Duodenal mucosa (tissue), 2 donors: ENCODE measurements around the gene CLDN5.

Experiments
- H3K27ac ChIP-seq: one replicate; pipeline ENCODE4 v1.7.0; 2013; ENCODE audit warnings: low read depth, low read length
- H3K27me3 ChIP-seq, 2 donors: one replicate each; pipeline ENCODE4 v1.7.0; 2013; ENCODE audit warnings: low read length in 2 of 2, control low read depth in 1 of 2; ENCODE audit not compliant: insufficient read depth in 2 of 2, control insufficient read depth in 1 of 2
- H3K36me3 ChIP-seq, 2 donors: one replicate each; pipeline ENCODE4 v1.7.0; 2013; ENCODE audit warnings: low read length in 2 of 2, control low read depth in 1 of 2; ENCODE audit not compliant: insufficient read depth in 2 of 2, control insufficient read depth in 1 of 2
- H3K4me1 ChIP-seq, 2 donors: one replicate each; pipeline ENCODE4 v1.7.0; 2013; ENCODE audit warnings: low read length in 2 of 2, control low read depth in 1 of 2; ENCODE audit not compliant: insufficient read depth in 2 of 2, control insufficient read depth in 1 of 2
- H3K4me3 ChIP-seq, 2 donors: one replicate each; pipeline ENCODE4 v1.7.0; 2013; ENCODE audit warnings: low read length in 2 of 2, low read depth in 1 of 2
- H3K9ac ChIP-seq, 2 donors: one replicate each; pipeline ENCODE4 v1.7.0; 2013; ENCODE audit warnings: low read length in 2 of 2, low read depth in 1 of 2
- H3K9me3 ChIP-seq, 2 donors: one replicate each; pipeline ENCODE4 v1.7.0; 2013; ENCODE audit warnings: low read length in 2 of 2, control low read depth in 1 of 2; ENCODE audit not compliant: control insufficient read depth in 1 of 2

CLDN5 gene

GRCh38 chr22:19524170-19525115, at the start of gene CLDN5:
Gene CLDN5, minus strand, starts transcription at chr22:19524410. Its CDS starts 155 bp downstream, at chr22:19524255.
- H3K9me3 ChIP-seq = no peaks in the 10 kb centered on the region
- H3K27ac ChIP-seq = peak within 1 kb of the TSS; percentile 10
- peaks cover 0 to 16% of the 10 kb centered on the region in 2 donors for H3K4me1 ChIP-seq
- peaks cover 18 to 35% of the 10 kb centered on the region in 2 donors for H3K27me3 ChIP-seq
- H3K9ac ChIP-seq = peak within 1 kb of the TSS in 1 of 2 donors; percentile 18
- peak within 1 kb of the TSS; percentile 43 to 53 for H3K4me3 ChIP-seq
- no peaks in the 10 kb centered on the region for H3K36me3 ChIP-seq

GRCh38 chr22:19571995-19572394, 47.8 kb upstream of the CLDN5 start:
- Histone ChIP-seq H3K4me1 (no peaks in the 10 kb centered on the region), H3K4me3 (no peak overlapping the region), H3K27me3 (no peaks in the 10 kb centered on the region), H3K27ac (no peak overlapping the region), H3K9ac (no peak overlapping the region), H3K36me3 (no peaks in the 10 kb centered on the region), H3K9me3 (no peaks in the 10 kb centered on the region)

- H3K4me1 ChIP-seq = peaks cover 0 to 2% of the 10 kb centered on the region in 2 donors
- H3K4me3 ChIP-seq = no peak overlapping the region
- no peak overlapping the region for H3K27ac ChIP-seq
- H3K36me3 ChIP-seq = no peaks in the 10 kb centered on the region
- no peaks in the 10 kb centered on the region for H3K9me3 ChIP-seq
- no peaks in the 10 kb centered on the region for H3K27me3 ChIP-seq
- no peak overlapping the region for H3K9ac ChIP-seq
Observed at GRCh38 chr22:19571207-19571795, 47.1 kb upstream of the CLDN5 start.

GRCh38 chr22:19569976-19570375, 45.8 kb upstream of the CLDN5 start:
- Histone ChIP-seq H3K36me3 (no peaks in the 10 kb centered on the region), H3K4me1 (peaks cover 0 to 10% of the 10 kb centered on the region in 2 donors), H3K4me3 (no peak overlapping the region)

GRCh38 chr22:19569276-19569640, 45.0 kb upstream of the CLDN5 start:
- no peak overlapping the region for H3K4me3 ChIP-seq
- H3K4me1 ChIP-seq = peaks cover 0 to 10% of the 10 kb centered on the region in 2 donors
- H3K27me3 ChIP-seq = no peaks in the 10 kb centered on the region
- no peak overlapping the region for H3K9ac ChIP-seq
- H3K36me3 ChIP-seq = no peaks in the 10 kb centered on the region
- H3K27ac ChIP-seq = no peak overlapping the region
- no peaks in the 10 kb centered on the region for H3K9me3 ChIP-seq

More at GRCh38 chr22:19569976-19570375, 45.8 kb upstream of the CLDN5 start:
- H3K27me3 ChIP-seq = no peaks in the 10 kb centered on the region
- H3K27ac ChIP-seq = no peak overlapping the region
- no peak overlapping the region for H3K9ac ChIP-seq
- H3K9me3 ChIP-seq = no peaks in the 10 kb centered on the region

GRCh38 chr22:19568337-19569275, 44.4 kb upstream of the CLDN5 start:
- Histone ChIP-seq H3K4me1 (peaks cover 0 to 10% of the 10 kb centered on the region in 2 donors), H3K9ac (no peak overlapping the region), H3K27ac (no peak overlapping the region)

GRCh38 chr22:19567157-19568009, 43.2 kb upstream of the CLDN5 start:
- H3K36me3 ChIP-seq = no peaks in the 10 kb centered on the region
- no peaks in the 10 kb centered on the region for H3K9me3 ChIP-seq
- H3K27me3 ChIP-seq = no peaks in the 10 kb centered on the region
- peaks cover 0 to 10% of the 10 kb centered on the region in 2 donors for H3K4me1 ChIP-seq
- no peak overlapping the region for H3K27ac ChIP-seq
- no peak overlapping the region for H3K4me3 ChIP-seq
- no peak overlapping the region for H3K9ac ChIP-seq

More at GRCh38 chr22:19568337-19569275, 44.4 kb upstream of the CLDN5 start:
- no peaks in the 10 kb centered on the region for H3K36me3 ChIP-seq
- H3K9me3 ChIP-seq = no peaks in the 10 kb centered on the region
- no peak overlapping the region for H3K4me3 ChIP-seq
- no peaks in the 10 kb centered on the region for H3K27me3 ChIP-seq

- no peak overlapping the region for H3K4me3 ChIP-seq
- H3K27me3 ChIP-seq = no peaks in the 10 kb centered on the region
- no peak overlapping the region for H3K9ac ChIP-seq
- no peaks in the 10 kb centered on the region for H3K9me3 ChIP-seq
- H3K27ac ChIP-seq = no peak overlapping the region
- H3K4me1 ChIP-seq = peaks cover 0 to 10% of the 10 kb centered on the region in 2 donors
- H3K36me3 ChIP-seq = no peaks in the 10 kb centered on the region
Observed at GRCh38 chr22:19566279-19567156, 42.3 kb upstream of the CLDN5 start.
